Suppressor macrophage treated with lipopolysaccharide for 1 hour (primary cell): ENCODE results near the gene GRID1.
"Not testable (repeated sequence)": the region's sequence is repeated elsewhere in the genome, so short reads cannot be mapped to it uniquely, and the experiment has no call there.

Experiments
- DNase-seq, 3 donors: peaks; one replicate each; pipeline ENCODE4 v3.0.0-alpha.2; 2020 to 2022

The GRID1 gene

GRCh38 chr10:85851934-85852333 lies 514.7 kb downstream of the GRID1 start:
- DNase-seq: no peak

DNA sequence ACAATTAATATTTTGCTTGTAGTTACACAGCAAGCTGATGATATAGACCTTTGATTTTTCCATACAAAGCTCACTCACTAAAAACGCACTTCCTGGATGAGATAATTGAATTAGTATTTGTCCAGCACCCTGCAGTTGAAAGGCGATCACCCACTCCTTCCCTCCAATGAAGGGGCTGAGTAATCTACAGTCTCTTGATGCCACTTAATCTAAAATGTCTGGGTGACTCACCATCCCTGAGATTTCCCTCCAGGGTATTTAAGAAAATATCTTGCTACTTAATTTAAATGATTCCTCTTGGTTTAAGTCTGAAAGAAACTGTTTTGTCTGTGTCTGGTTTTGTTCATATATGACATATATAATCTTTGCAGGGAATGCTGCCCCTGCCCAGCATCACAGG lies 515.3 kb downstream of the GRID1 start:
- DNase-seq: no peak

- DNase-seq: no peak
Observed at GRCh38 chr10:85850736-85851135, 515.9 kb downstream of the GRID1 start.

DNA sequence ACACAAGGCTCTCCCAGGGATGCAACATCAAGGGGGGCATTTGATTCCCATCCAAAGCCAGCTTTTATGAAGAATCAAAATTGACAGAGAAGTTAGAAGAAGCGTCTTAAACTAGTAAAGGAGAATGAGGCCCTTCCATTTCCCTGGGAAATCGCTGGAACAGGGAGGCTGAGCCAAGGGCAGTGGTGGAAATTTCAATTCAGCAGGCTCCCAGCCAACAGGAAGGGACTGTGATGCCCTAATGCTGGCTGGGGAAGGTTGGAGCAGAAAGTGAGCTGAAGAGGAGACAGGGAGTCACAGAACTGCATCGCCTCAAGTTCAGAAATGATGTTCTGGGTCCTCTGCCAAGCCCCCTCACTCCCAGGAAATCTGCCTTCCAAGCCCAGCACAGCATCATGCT lies 517.3 kb downstream of the GRID1 start:
- no peak for DNase-seq

- DNase-seq: no peak
Observed at GRCh38 chr10:85848756-85849155, 517.8 kb downstream of the GRID1 start.

DNA sequence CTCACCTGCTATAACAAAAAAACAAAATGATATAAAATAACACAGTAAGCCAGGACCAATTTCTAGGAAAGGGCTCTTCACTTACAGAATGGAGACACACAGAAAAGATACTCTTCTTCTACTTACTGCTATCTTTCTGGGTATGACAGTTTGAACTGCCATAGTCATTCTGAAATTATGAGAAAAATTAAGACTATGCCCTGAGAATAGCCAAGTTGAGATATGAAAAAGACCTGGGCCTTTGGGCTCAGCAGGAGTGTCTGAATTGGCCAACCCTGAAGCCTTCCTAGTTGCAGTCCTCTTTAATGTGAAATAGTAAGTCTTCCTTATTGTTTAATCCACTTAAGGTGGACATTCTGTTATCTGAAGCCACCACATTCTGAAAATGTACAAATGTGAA lies 519.5 kb downstream of the GRID1 start:
- no peak for DNase-seq

DNA sequence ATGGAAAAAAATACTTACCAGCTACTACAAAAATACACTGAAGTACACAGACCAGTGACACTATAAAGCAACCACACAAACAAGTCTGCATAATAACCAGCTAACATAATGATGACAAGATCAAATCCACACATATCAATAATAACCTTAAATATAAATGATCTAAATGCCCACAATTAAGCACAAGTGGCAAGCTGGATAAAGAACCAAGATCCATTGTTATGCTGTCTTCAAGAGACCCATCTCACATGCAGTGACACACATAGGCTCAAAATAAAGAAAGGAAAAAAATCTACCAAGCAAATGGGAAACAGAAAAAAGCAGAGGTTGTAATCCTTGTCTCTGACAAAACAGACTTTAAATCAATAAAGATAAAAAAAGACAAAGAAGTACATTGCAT lies 527.9 kb downstream of the GRID1 start:
- DNase-seq: not testable (repeated sequence)

- DNase-seq: no peak
Observed at GRCh38 chr10:85832988-85833387, 533.6 kb downstream of the GRID1 start.

DNA sequence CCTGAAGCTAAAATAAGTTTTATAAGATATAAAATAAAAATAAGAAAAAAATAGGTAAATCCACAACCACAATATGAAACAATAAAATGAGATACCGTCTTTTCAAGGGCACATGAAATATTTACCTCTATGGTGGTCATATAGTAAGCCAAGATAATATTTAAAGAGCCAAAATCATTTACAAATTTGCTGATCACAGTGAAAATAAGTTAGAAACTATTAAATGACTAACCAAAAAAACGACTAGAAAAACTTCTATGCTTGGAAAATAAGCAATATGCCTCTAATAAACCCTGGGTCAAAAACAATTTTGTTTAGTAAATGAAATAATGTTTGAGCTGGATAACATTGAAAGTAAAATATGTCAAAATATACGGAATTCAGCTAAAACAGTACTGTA lies 535.2 kb downstream of the GRID1 start:
- no peak for DNase-seq

- no peak for DNase-seq
Observed at GRCh38 chr10:85826377-85826776, 540.2 kb downstream of the GRID1 start.

GRCh38 chr10:85811405-85811804 lies 555.2 kb downstream of the GRID1 start:
- DNase-seq: no peak

GRCh38 chr10:85810674-85811073 lies 555.9 kb downstream of the GRID1 start:
- DNase-seq: no peak

GRCh38 chr10:85795460-85795859 lies 571.1 kb downstream of the GRID1 start:
- no peak for DNase-seq

DNA sequence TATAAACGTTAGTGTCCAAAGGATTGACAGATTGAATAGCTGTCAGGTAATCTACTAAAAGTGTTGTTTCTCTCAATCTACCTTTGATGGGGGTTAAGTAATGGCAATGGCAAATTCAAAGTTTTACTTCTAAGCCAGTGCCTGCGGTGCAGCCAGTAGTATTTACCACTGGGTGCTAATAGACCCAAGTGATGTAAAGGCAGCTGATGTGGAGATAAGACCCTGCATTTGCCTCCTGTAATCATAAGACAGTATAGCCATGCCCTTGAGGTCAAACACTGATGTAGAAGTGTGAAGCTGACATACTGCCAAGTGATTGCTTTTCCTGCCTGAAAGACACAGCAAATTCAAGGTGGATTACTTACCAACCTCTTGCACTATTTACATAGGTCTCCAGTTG lies 572.0 kb downstream of the GRID1 start:
- DNase-seq: no peak

DNA sequence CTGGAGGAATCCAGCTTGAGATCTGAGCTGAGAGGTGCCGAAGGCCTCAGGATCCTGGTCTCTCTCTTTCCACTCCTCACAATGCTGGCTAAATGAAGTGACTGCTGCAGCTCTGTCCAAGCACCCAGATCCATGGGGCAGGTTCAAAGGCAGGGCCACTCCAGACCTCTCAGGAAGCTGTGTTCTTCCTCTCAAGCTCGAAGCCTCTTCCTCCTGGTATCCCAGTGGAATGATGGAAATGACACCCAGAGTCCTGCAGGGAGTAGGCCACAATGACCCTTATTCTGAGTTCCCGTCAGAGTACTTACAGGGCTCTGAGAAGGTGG lies 574.1 kb downstream of the GRID1 start:
- DNase-seq: no peak

DNA sequence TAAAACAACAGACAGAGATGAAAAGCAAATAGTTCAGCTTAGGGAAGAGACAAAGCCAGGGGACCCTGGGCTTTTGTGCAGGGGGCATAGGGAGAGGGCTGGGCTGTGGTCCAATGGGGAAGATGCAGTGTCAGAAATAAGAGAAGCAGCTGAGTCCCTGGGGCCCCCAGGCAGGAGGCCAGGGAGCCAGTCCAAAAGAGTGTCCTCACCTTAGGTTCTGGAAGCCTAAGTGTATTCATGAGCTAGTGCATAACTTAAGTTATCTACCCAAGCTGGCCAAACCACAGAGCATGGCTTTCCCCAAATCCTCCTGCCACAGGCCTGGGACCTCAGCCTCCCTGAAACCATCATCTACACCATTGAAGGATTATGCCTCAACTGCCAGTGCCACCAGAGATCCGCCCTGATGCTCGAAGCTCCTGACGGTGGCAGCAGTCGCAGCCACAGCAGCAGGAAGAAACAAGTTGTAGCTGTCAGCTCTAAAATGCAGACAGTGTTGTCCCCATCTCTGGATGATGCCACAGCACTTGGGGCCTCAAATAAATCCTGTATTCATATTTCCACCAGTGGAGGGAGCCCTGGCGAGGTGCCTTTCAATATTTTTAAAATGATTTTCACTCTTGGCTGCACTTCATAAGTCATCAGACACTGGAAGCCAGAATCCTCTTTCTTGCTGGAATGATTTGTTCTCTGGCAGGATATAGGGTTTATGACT lies 574.6 kb downstream of the GRID1 start:
- DNase-seq: no peak

DNA sequence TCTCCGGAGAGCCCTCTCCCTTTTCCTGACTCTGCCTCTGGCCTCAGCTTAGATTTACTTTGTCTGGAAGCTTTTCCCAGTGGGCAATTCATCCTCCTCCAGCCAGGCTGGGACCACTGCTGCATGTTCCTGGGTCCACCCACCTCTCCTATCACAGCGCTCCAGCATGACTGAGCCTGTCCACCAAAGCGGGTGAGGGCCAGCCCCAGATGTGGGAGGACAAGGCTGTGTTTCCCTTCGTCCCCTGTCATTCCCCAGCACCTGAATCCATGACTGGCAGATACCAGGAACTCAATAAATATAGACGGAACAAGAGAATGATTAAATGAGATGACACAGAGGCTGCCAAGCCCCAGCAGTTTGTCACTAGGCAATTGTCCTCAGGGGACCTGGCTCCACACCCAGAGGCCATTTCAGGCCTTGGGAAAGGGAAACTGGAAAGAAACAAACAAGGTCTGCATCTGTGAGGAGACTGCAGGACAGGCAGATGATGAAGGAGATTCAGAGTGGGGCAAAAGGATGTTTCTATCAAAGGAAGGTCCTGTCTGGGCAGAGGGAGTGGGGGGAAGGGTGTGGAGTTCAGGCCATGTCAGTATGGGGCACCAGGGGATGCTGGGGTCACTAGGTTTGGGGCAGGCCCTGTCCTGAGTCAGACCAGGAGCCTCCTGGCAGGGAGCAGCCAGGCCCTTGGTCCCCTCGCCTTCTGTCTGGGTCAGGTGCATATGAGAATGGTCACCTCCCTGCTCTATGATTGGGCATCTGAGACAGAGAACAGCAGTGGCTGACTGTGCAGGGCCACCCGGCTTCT lies 576.4 kb downstream of the GRID1 start:
- DNase-seq: no peak

GRCh38 chr10:85789125-85789524 lies 577.5 kb downstream of the GRID1 start:
- DNase-seq: no peak

DNA sequence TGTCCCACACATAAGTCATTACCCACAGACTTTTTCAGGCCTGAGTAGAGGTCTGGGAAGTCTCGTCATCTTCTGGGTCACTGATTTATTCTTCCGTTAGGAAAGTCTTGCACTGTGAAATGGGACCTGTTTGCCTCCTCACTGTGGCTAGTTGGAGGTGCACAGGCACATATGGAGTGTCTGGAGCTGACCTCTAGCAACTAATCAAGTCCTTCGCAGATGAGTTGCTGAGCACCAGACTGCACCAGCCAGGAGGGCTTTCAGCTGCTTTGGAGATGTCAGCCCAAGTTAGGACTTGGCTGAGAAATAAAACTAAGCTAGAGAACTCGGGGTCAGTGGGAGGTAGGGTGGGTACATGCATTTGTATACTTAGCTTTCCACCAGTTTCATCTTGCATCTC lies 578.0 kb downstream of the GRID1 start:
- no peak for DNase-seq

GRCh38 chr10:85787881-85788280 lies 578.7 kb downstream of the GRID1 start:
- no peak for DNase-seq

GRCh38 chr10:85787393-85787792 lies 579.2 kb downstream of the GRID1 start:
- no peak for DNase-seq

- DNase-seq: no peak
Observed at GRCh38 chr10:85786401-85786899, 580.1 kb downstream of the GRID1 start.

DNA sequence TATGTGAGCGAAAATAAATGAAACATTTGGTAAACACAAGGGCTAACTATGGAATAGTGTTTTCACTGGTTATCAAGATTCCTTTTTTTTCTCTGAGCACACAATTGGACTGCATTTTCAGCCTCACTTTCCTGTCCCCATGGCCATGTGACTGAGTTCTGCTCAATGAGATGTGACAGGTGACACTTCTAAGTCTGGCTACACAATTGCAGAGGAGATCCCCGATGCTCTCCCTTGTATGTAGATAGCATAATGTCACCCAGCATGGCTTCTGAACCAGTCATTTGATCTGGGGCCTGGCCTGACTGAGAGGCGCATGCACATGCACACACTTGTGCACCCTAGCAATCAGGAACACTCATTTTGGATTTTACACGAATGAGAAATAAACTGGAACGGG lies 581.8 kb downstream of the GRID1 start:
- no peak for DNase-seq

GRCh38 chr10:85781404-85781803 lies 585.2 kb downstream of the GRID1 start:
- DNase-seq: no peak

- DNase-seq: no peak
Observed at GRCh38 chr10:85778074-85778473, 588.5 kb downstream of the GRID1 start.
